Bronchial smooth muscle cell (primary cell): ENCODE data around the gene LMX1A. TPM values are rescaled to one million over a fixed set of nuclear protein-coding genes. Genes with fewer than 3 reads are reported as not detected.

Source experiments
- total RNA-seq: library from RNA; depleted of rRNA; stranded (reverse); fragments of >200 nt; gene quantifications from 2 replicates; pipeline ENCODE4 v1.2.1, GENCODE V29; 2014

LMX1A gene
- total RNA-seq = not detected in 2 replicates

DNA sequence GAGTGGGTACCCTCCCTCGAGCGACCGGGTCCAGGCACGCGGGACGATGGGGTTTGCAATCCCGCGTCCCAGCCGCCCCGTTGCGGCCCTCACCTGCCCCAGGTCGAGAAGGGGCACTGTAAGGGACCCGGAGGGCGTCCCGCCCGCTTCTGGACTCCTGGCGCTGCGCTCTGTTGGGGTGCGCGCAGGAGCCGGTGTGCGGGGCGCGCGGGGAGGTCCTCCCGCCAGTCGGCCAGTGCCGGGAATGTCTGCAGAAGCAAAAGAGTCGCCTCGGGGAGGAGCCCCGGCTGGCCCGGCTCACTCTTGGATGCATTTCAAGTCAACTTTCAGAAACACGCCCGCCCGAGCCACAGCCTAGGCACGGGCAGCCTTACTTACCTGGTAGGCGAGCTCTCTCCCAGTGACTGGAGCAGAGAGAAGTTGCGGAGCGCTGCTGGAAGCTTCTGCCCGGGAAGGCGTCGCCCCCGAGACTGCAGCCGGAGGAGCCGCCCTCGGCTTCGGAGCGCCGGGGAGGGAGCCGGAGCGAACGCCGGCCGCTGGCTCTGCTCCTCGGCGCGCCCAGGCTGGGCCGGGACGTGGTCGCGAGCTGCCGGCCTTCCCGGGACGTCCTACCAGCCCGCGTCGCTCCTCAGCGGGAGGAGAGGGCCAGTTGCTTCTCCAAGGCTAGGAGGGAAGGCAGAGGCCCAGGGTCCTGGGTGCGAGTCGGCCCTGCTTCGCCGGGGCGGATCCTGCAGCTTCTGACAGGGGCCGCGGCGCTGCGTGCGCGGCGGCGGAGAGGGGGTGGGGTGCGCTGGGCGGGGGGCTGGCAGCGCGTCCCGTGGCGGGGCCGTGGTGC lies at the start of gene LMX1A:
TSS of gene LMX1A (minus strand) at position 739 of the 835 bp plus-strand sequence. CDS start 1,156 bp downstream, outside the sequence.

Other genes with a start within 250 kb of the LMX1A start
- gene RXRG, start 88.4 kb upstream of the LMX1A start, total RNA-seq = 1.2 TPM in 1 of 2 replicates, not detected in the other
- not detected in 2 replicates for gene LRRC52, start 187.3 kb upstream of the LMX1A start, total RNA-seq